WTC11 (cell line): Measurements from ENCODE around the gene FCN3.

Experiments used
- CREB1 ChIP-seq: sonication (generic); formaldehyde crosslinking; IDR thresholded peaks from 2 replicates; pipeline ENCODE4 v1.8.0; 2023; ENCODE audit warnings: mild to moderate bottlenecking, missing genetic modification reagents
- CTCF ChIP-seq: fragments of 200-600 bp; IDR thresholded peaks from 2 replicates; pipeline ENCODE4 v1.8.0; 2022; ENCODE audit warnings: antibody characterized with exemption
- FOXJ3 ChIP-seq: sonication (generic); formaldehyde crosslinking; IDR thresholded peaks from 2 replicates; pipeline ENCODE4 v1.9.0; 2021; ENCODE audit warnings: missing genetic modification reagents, mild to moderate bottlenecking, borderline replicate concordance
- FOXP4 ChIP-seq: sonication (generic); formaldehyde crosslinking; IDR thresholded peaks from 2 replicates; pipeline ENCODE4 v1.8.0; 2022; ENCODE audit warnings: mild to moderate bottlenecking, missing genetic modification reagents
- JUN ChIP-seq: sonication (generic); formaldehyde crosslinking; IDR thresholded peaks from 2 replicates; pipeline ENCODE4 v1.8.0; 2023; ENCODE audit warnings: mild to moderate bottlenecking, missing genetic modification reagents
- PRDM15 ChIP-seq: sonication (generic); formaldehyde crosslinking; IDR thresholded peaks from 2 replicates; pipeline ENCODE4 v1.8.0; 2022; ENCODE audit warnings: missing genetic modification reagents
- USF1 ChIP-seq: sonication (generic); formaldehyde crosslinking; IDR thresholded peaks from 2 replicates; pipeline ENCODE4 v1.8.0; 2022; ENCODE audit warnings: mild to moderate bottlenecking, missing genetic modification reagents
- ZNF263 ChIP-seq: sonication (generic); formaldehyde crosslinking; IDR thresholded peaks from 2 replicates; pipeline ENCODE4 v1.8.1; 2022; ENCODE audit warnings: low read depth, mild to moderate bottlenecking, moderate library complexity, missing genetic modification reagents
- ZNF317 ChIP-seq: sonication (generic); formaldehyde crosslinking; IDR thresholded peaks from 2 replicates; pipeline ENCODE4 v1.8.1; 2023; ENCODE audit warnings: low read depth, mild to moderate bottlenecking, moderate library complexity, missing genetic modification reagents, borderline replicate concordance

GRCh38 chr1:27346357-27346756 is 28.3 kb downstream of the FCN3 start:
- TF ChIP-seq JUN: no peak
- TF ChIP-seq USF1 (CRISPR knock-in tag): no peak
- no peak for TF ChIP-seq FOXJ3 (CRISPR knock-in tag)
- TF ChIP-seq CREB1 (CRISPR knock-in tag): no peak
- no peak for TF ChIP-seq CTCF
- no peak for TF ChIP-seq ZNF317 (CRISPR knock-in tag)
- no peak for TF ChIP-seq FOXP4 (CRISPR knock-in tag)
- TF ChIP-seq ZNF263 (CRISPR knock-in tag): no peak
- TF ChIP-seq PRDM15 (CRISPR knock-in tag): no peak
